ENCODE measurements around the gene EML6. TPM values are rescaled to one million over a fixed set of nuclear protein-coding genes. Genes with fewer than 3 reads are reported as not detected.
A peak's percentile ranks its signal among the peaks of the same experiment; 100 is the strongest.
"Not testable (repeated sequence)": the region's sequence is repeated elsewhere in the genome, so short reads cannot be mapped to it uniquely, and the experiment has no call there.

The EML6 gene
- polyA plus RNA-seq, 1 donor = 52.3 TPM

GRCh38 chr2:54969295-54969939 is 246.0 kb downstream of the EML6 start:
- DNase-seq = no peak

GRCh38 chr2:54969940-54970338 is 246.5 kb downstream of the EML6 start:
- no peak for DNase-seq

GRCh38 chr2:54975175-54975574 is 251.7 kb downstream of the EML6 start:
- no peak for DNase-seq

- DNase-seq = no peak
These were observed 252.4 kb downstream of the EML6 start for GRCh38 chr2:54975598-54976492.

- DNase-seq = no peak
These were observed 253.7 kb downstream of the EML6 start for GRCh38 chr2:54977149-54977548.

GRCh38 chr2:54979321-54980044 is 256.0 kb downstream of the EML6 start:
- DNase-seq = peak; percentile 36

- no peak for DNase-seq
These were observed 257.9 kb downstream of the EML6 start for GRCh38 chr2:54981385-54981784.

GRCh38 chr2:54983345-54984220 is 260.1 kb downstream of the EML6 start:
- DNase-seq = peak; percentile 29

- no peak for DNase-seq
These were observed 261.0 kb downstream of the EML6 start for GRCh38 chr2:54984476-54984875.

GRCh38 chr2:54986264-54986663 is 262.8 kb downstream of the EML6 start:
- DNase-seq = no peak

GRCh38 chr2:54988612-54989011 is 265.1 kb downstream of the EML6 start:
- no peak for DNase-seq

GRCh38 chr2:54990694-54991093 is 267.2 kb downstream of the EML6 start:
- DNase-seq = not testable (repeated sequence)

GRCh38 chr2:54995553-54995952 is 272.1 kb downstream of the EML6 start:
- no peak for DNase-seq

GRCh38 chr2:54997826-54998225 is 274.4 kb downstream of the EML6 start:
- DNase-seq = no peak

GRCh38 chr2:54999182-54999581 is 275.7 kb downstream of the EML6 start:
- DNase-seq = no peak

- DNase-seq = no peak
These were observed 276.9 kb downstream of the EML6 start for GRCh38 chr2:55000341-55000740.

GRCh38 chr2:55001716-55002115 is 278.3 kb downstream of the EML6 start:
- no peak for DNase-seq

GRCh38 chr2:55003706-55004639 is 280.5 kb downstream of the EML6 start:
- DNase-seq = no peak

- DNase-seq = no peak
These were observed 282.8 kb downstream of the EML6 start for GRCh38 chr2:55006306-55006705.

GRCh38 chr2:55009277-55010060 is 286.0 kb downstream of the EML6 start:
- no peak for DNase-seq

Data from hindlimb muscle (tissue), 1 donor.